SK-N-SH (cell line): Measurements from ENCODE around the gene ICAM5.

Source experiments
- CTCF ChIP-seq: fragments of 200-600 bp; sonication (generic); IDR thresholded peaks from 2 replicates; pipeline ENCODE4 v1.6.1; 2017; ENCODE audit warnings: antibody characterized with exemption, mild to moderate bottlenecking, moderate library complexity
- EZH2phosphoT487 ChIP-seq: fragments of 200-600 bp; sonication (generic); IDR thresholded peaks from 2 replicates; pipeline ENCODE4 v1.6.1; 2017; ENCODE audit warnings: low read depth, mixed run types, mild to moderate bottlenecking, antibody characterized with exemption, moderate library complexity, borderline replicate concordance
- FOXJ3 ChIP-seq: sonication (generic); formaldehyde crosslinking; IDR thresholded peaks from 2 replicates; pipeline ENCODE4 v1.5.1; 2020; ENCODE audit warnings: mild to moderate bottlenecking, missing genetic modification reagents
- FOXM1 ChIP-seq: IDR thresholded peaks from 2 replicates; pipeline ENCODE4 v1.4.0; 2012; ENCODE audit warnings: low read depth, mild to moderate bottlenecking
- GABPA ChIP-seq: IDR thresholded peaks from 2 replicates; pipeline ENCODE4 v1.4.0; 2012; ENCODE audit warnings: low read depth, mild to moderate bottlenecking
- MAX ChIP-seq: IDR thresholded peaks from 2 replicates; pipeline ENCODE4 v1.4.0; 2012; ENCODE audit warnings: low read depth
- POLR2AphosphoS5 ChIP-seq: IDR thresholded peaks from 2 replicates; pipeline ENCODE4 v1.6.1; 2012; ENCODE audit warnings: low read depth, low read length
- RAD21 ChIP-seq: IDR thresholded peaks from 2 replicates; pipeline ENCODE4 v1.6.1; 2012; ENCODE audit warnings: mild to moderate bottlenecking, low read length
- RFX5 ChIP-seq: IDR thresholded peaks from 2 replicates; pipeline ENCODE4 v1.6.1; 2012; ENCODE audit warnings: mild to moderate bottlenecking, improper control_type of control experiment, low read length
- TAF1 ChIP-seq: IDR thresholded peaks from 2 replicates; pipeline ENCODE4 v1.6.1; 2012; ENCODE audit warnings: low read depth, mild to moderate bottlenecking, low read length, moderate library complexity, borderline replicate concordance
- USF1 ChIP-seq: IDR thresholded peaks from 2 replicates; pipeline ENCODE4 v1.4.0; 2012; ENCODE audit warnings: low read depth, borderline replicate concordance
- ZBTB33 ChIP-seq: IDR thresholded peaks from 2 replicates; pipeline ENCODE4 v1.4.0; 2012; ENCODE audit warnings: low read depth, borderline replicate concordance

GRCh38 chr19:10270180-10270615, 19.6 kb upstream of the ICAM5 start:
- TF ChIP-seq GABPA (no peak), CTCF (no peak), POLR2AphosphoS5 (no peak), FOXJ3 (CRISPR knock-in tag) (no peak), MAX (no peak), RFX5 (no peak), ZBTB33 (no peak), FOXM1 (no peak), TAF1 (no peak), RAD21 (no peak), USF1 (no peak), EZH2phosphoT487 (no peak)
